Measurements from ENCODE around the gene CIDEB. TPM values are rescaled to one million over a fixed set of nuclear protein-coding genes. Genes with fewer than 3 reads are reported as not detected.

CIDEB gene
- total and polyA plus RNA-seq, 2 of the 13 experiments (the other 11 are each of a cell fraction or from before 2014, with no cell fraction given): 35.8 to 110 TPM

GRCh38 chr14:24314377-24315193 is 6.8 kb upstream of the CIDEB start (continued):
- TF ChIP-seq SETDB1 (CRISPR knock-in tag; IDR thresholded peaks at IDR 0.05; ENCODE audit: borderline replicate concordance) (peak; percentile 75; the same call in 1 of the 2 replicates), GABPA (IDR thresholded peaks at IDR 0.05; ENCODE audit: low read depth, low read length) (no peak), GABPA (CRISPR knock-in tag; IDR thresholded peaks at IDR 0.05; ENCODE audit: low read depth) (no peak), ZNF605 (CRISPR knock-in tag; IDR thresholded peaks at IDR 0.05) (no peak; the same call in 1 of the 2 replicates), IKZF1 (IDR thresholded peaks at IDR 0.05) (peak; percentile 68; the same call in 1 of the 2 replicates), ZNF296 (CRISPR knock-in tag; conservative IDR thresholded peaks at IDR 0.05) (no peak), ZNF18 (CRISPR knock-in tag; IDR thresholded peaks at IDR 0.05; ENCODE audit: insufficient replicate concordance) (no peak), ZFYVE20 (CRISPR knock-in tag; IDR thresholded peaks at IDR 0.05; ENCODE audit: borderline replicate concordance, low read depth) (no peak), THAP8 (CRISPR knock-in tag; IDR thresholded peaks at IDR 0.05; ENCODE audit: borderline replicate concordance) (no peak), RNF2 (conservative IDR thresholded peaks at IDR 0.05; ENCODE audit: low read depth) (no peak), PHB2 (IDR thresholded peaks at IDR 0.05; ENCODE audit: partially characterized antibody) (no peak), ZBTB10 (CRISPR knock-in tag; IDR thresholded peaks at IDR 0.05; ENCODE audit: borderline replicate concordance) (no peak), ZNF552 (CRISPR knock-in tag; IDR thresholded peaks at IDR 0.05; ENCODE audit: borderline replicate concordance) (no peak), MIXL1 (CRISPR knock-in tag; IDR thresholded peaks at IDR 0.05) (no peak), USF2 (IDR thresholded peaks at IDR 0.05; ENCODE audit: low read depth, low read length) (no peak), USF2 (CRISPR knock-in tag; IDR thresholded peaks at IDR 0.05; ENCODE audit: borderline replicate concordance) (no peak), ZNF772 (CRISPR knock-in tag; IDR thresholded peaks at IDR 0.05) (no peak), ZNF550 (CRISPR knock-in tag; IDR thresholded peaks at IDR 0.05; ENCODE audit: borderline replicate concordance) (0 out of 2 replicates have a peak, but pooled peaks have one; percentile 15), CREB1 (IDR thresholded peaks at IDR 0.05) (no peak), CREB1 (CRISPR knock-in tag; IDR thresholded peaks at IDR 0.05) (no peak), RELA (CRISPR knock-in tag; IDR thresholded peaks at IDR 0.05) (no peak), POLR2G (IDR thresholded peaks at IDR 0.05; ENCODE audit: low read depth, low read length) (0 out of 2 replicates have a peak, but pooled peaks have one; percentile 37), MEIS2 (CRISPR knock-in tag; IDR thresholded peaks at IDR 0.05) (0 out of 2 replicates have a peak, but pooled peaks have one; percentile 12)

Data from HepG2 (cell line).